ENCODE data around the gene VKORC1. TPM values are rescaled to one million over a fixed set of nuclear protein-coding genes. Genes with fewer than 3 reads are reported as not detected.

The VKORC1 gene
- total and polyA plus RNA-seq, 10 donors = 23.5 to 74.2 (median 51.6) TPM

- TF ChIP-seq POLR2A (IDR thresholded peaks at IDR 0.05) = no peak
- TF ChIP-seq POLR2AphosphoS5 (IDR thresholded peaks at IDR 0.05) = no peak
- TF ChIP-seq, protein P1, sequence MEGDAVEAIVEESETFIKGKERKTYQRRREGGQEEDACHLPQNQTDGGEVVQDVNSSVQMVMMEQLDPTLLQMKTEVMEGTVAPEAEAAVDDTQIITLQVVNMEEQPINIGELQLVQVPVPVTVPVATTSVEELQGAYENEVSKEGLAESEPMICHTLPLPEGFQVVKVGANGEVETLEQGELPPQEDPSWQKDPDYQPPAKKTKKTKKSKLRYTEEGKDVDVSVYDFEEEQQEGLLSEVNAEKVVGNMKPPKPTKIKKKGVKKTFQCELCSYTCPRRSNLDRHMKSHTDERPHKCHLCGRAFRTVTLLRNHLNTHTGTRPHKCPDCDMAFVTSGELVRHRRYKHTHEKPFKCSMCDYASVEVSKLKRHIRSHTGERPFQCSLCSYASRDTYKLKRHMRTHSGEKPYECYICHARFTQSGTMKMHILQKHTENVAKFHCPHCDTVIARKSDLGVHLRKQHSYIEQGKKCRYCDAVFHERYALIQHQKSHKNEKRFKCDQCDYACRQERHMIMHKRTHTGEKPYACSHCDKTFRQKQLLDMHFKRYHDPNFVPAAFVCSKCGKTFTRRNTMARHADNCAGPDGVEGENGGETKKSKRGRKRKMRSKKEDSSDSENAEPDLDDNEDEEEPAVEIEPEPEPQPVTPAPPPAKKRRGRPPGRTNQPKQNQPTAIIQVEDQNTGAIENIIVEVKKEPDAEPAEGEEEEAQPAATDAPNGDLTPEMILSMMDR (IDR thresholded peaks at IDR 0.05 in 8 of 11, conservative IDR thresholded peaks at IDR 0.05 in 3 of 11) = no peak
- H3K4me1 ChIP-seq = peaks cover 21 to 57% (median 41%) of the 10 kb centered on the region in 6 donors
- no peaks in the 10 kb centered on the region for H3K27me3 ChIP-seq (replicated peaks in 1 of 7)
- peaks cover 0 to 21% (median 16%) of the 10 kb centered on the region in 6 donors for H3K36me3 ChIP-seq
- no peak for DNase-seq
- intact Hi-C loops (cut with DNase I; ENCODE audit: low total_unique reads) = no loop called here
- peak overlapping the region; percentile 89 to 98 (median 94) for H3K27ac ChIP-seq
- WGBS, 5 donors = 1 to 7% (median 4%) methylated on average over 27 of the region's 27 CpGs
- H3K9me3 ChIP-seq = no peaks in the 10 kb centered on the region
- H3K4me3 ChIP-seq = peak overlapping the region; percentile 75 to 100 (median 96)
These were observed 22.0 kb downstream of the VKORC1 start for GRCh38 chr16:31072540-31073141.

GRCh38 chr16:31071861-31072260, 22.7 kb downstream of the VKORC1 start:
- TF ChIP-seq POLR2AphosphoS5 (IDR thresholded peaks at IDR 0.05) (no peak), POLR2A (IDR thresholded peaks at IDR 0.05) (no peak)
- TF ChIP-seq, protein P1 (IDR thresholded peaks at IDR 0.05 in 8 of 11, conservative IDR thresholded peaks at IDR 0.05 in 3 of 11) = no peak
- H3K4me3 ChIP-seq = peak overlapping the region in 5 of 8 donors; percentile 75 to 100 (median 95)
- peak overlapping the region; percentile 89 to 98 (median 94) for H3K27ac ChIP-seq
- intact Hi-C loops (cut with DNase I; ENCODE audit: low total_unique reads) = no loop called here
- H3K9me3 ChIP-seq = no peaks in the 10 kb centered on the region
- H3K27me3 ChIP-seq (replicated peaks in 1 of 7) = no peaks in the 10 kb centered on the region
- H3K36me3 ChIP-seq = peaks cover 0 to 13% (median 9%) of the 10 kb centered on the region in 6 donors
- H3K4me1 ChIP-seq = peaks cover 21 to 58% (median 41%) of the 10 kb centered on the region in 6 donors
- no peak for DNase-seq
- 38 to 66% (median 49%) methylated on average over 4 of the region's 4 CpGs for WGBS, 5 donors

DNA sequence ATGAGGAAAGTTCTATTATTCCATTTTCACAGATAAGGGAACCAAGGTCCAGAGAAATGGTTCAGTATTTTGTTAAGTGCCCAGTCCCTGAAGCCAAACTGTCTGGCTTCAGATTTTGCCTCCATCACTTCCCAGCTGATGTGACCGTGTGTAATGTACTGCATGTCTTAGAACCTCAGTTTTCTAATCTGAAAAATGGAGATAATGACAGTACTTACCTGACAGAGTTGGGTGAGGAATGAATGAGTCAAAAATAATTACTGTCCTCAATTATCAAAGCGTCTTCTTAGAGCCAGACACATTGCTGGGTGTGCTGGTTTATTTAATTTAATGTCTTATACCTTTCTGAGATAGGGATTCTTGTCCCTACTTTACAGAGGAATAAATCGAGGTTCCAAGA, 27.3 kb downstream of the VKORC1 start:
- intact Hi-C loops (cut with DNase I; ENCODE audit: low total_unique reads) = no loop called here

More for the DNA sequence above, 27.3 kb downstream of the VKORC1 start:
- Histone ChIP-seq H3K9me3 (no peaks in the 10 kb centered on the region), H3K36me3 (peaks cover 0 to 20% (median 9%) of the 10 kb centered on the region in 6 donors), H3K27me3 (replicated peaks in 1 of 7) (no peaks in the 10 kb centered on the region), H3K4me3 (no peak overlapping the region), H3K4me1 (peaks cover 7 to 66% (median 39%) of the 10 kb centered on the region in 6 donors), H3K27ac (no peak overlapping the region)
- WGBS, 5 donors = 88 to 96% (median 88%) methylated on average over 3 of the region's 3 CpGs
- TF ChIP-seq POLR2AphosphoS5 (IDR thresholded peaks at IDR 0.05) = no peak
- TF ChIP-seq, protein P1 (IDR thresholded peaks at IDR 0.05 in 8 of 11, conservative IDR thresholded peaks at IDR 0.05 in 3 of 11) = no peak
- TF ChIP-seq POLR2A (IDR thresholded peaks at IDR 0.05) = no peak
- no peak for DNase-seq
